NCI-H1092 treated with DMSO at 0.1 percent for 48 hours (cell line): Measurements from ENCODE around the gene IL17RE.
A peak's percentile ranks its signal among the peaks of the same experiment; 100 is the strongest.
"Not testable (repeated sequence)": the region's sequence is repeated elsewhere in the genome, so short reads cannot be mapped to it uniquely, and the experiment has no call there.

Experiments
- DNase-seq: peaks from one replicate; lab custom pipeline; 2025; lab: John Stamatoyannopoulos, UW

Gene IL17RE

DNA sequence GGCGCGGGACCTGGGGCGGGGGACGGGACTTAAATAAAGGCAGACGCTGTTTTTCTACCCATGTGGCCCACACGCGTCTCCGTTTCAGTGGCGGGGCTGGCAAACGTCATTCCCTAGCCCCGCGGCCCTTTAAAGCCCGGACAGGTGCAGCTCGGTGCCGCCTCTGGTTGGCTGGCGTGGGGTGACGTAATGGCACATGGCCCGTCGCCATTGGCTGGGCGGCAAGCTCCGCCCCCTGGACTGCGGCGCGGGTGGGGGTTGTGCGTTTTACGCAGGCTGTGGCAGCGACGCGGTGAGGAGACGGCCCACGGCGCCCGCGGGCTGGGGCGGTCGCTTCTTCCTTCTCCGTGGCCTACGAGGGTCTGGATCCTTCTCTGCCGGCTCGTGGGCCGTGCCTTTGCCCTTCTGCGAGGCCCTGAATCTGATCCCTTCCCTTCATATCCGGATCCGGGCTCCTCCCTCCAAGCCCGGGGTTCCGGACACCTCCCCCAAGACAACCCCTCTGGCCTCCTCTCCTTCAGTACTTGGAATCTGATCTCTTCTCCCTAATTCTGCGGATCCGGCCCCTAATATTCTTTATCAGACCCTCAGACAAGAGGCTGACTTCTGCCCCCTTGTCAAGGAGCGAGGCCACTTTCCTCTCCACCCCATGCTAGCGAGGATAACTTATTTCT, 31.1 kb downstream of the IL17RE start, which contains the start of gene CRELD1:
Gene CRELD1 (plus strand): TSS at position 274 of the 674 bp plus-strand sequence. CDS start 605 bp downstream, outside the sequence.
- peak; percentile 87 for DNase-seq

DNA sequence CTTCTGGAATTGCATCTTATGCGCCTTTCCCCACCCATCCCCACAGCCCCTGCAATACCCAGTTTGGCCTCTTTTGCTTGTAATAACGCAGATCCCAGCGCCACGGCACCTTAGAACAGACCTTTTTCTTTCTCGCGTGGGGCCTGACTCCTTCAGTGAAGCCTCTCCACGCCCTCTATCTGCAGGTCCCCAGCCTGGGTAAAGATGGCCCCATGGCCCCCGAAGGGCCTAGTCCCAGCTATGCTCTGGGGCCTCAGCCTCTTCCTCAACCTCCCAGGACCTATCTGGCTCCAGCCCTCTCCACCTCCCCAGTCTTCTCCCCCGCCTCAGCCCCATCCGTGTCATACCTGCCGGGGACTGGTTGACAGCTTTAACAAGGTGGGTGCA, 31.6 kb downstream of the IL17RE start:
- DNase-seq, result peak; percentile 25

DNA sequence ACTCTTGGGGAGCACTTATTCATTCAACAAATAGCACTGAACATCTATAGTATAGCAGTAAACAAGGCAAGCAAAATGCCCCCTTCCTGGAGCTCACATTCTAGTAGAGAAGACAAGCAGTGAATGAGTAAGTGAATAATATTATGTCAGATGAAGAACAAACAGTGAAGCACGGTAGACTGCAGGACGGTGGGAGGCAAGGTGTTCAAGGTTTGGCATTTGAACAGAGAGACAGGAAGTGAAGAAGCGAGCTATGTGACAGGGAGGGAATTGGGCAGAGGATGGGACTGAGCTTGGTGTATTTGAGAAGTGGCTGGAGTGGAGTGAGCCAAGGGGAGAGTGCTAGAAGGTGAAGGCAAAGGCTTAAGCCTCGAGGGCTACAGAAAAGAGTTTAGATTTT, 32.3 kb downstream of the IL17RE start:
- no peak for DNase-seq

DNA sequence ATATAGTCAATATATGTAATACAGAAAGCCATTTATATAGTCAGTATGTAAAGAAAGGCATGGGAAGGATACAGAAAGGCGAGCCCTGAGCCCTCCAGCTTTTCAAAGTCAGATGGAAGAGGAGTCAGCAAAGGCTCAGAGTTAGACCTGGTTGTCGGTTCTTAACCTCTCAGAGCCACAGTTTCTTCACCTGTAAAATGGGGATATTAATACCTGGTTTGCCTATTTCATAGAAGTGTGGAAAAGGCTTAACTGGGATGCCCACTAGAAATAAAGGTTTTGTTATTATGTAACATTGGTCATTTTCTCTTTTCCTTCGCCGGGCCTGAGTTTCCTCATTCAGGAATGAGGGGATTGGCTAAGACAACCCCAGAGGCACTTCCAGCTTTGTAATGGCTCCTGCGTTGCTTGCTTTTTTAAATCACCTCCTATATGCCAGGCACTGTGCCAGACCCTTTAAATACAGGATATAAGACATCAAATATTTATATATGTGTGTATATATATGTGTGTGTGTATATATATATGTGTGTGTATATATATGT, 33.4 kb downstream of the IL17RE start:
- no peak for DNase-seq

DNA sequence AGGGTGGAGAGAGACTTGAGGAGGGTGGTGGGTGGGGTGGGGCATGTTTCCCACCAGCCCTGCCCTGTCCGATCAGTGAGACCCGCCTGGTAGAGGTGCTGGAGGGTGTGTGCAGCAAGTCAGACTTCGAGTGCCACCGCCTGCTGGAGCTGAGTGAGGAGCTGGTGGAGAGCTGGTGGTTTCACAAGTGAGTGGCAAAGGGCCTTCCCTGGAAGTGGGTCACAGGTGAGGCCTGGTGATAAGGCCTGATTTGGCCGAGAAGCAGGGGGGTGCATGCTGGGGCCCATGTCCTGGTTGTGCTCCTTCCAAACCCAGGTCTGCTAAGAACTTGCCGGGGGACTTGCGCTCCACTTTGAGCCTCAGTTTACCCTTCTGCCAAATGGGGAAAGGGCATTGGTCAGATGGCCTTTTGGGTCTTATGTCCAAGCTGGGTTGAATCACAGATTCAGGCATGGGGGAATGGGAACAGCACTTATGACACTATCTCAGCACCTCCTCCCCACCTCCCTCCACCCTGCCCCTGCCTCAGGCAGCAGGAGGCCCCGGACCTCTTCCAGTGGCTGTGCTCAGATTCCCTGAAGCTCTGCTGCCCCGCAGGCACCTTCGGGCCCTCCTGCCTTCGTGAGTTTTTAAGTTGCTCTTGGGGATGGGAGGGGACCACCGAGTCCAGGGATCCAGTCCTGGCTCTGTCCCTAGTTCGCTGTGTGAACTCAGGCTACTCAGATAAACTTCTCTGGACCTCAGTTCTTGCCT, 35.0 kb downstream of the IL17RE start:
- DNase-seq, result no peak

DNA sequence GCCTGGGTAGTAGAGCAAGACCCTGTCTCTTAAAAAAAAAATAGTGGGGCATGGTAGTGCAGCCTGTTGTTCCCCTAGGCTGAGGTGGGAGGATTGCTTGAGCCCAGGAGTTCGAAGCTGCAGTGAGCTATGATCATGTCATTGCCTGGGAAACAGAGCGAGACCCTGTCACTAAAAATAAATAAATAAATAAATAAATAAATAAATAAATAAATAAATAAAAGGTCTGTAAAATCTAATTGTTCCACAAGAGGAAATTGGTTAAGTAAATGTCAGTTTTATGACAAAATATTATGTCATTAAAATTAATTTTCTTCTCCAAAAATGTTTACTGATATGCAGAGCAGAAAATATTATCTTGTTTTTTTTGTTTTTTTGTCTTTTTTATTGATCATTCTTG, 36.3 kb downstream of the IL17RE start:
- DNase-seq, result no peak

DNA sequence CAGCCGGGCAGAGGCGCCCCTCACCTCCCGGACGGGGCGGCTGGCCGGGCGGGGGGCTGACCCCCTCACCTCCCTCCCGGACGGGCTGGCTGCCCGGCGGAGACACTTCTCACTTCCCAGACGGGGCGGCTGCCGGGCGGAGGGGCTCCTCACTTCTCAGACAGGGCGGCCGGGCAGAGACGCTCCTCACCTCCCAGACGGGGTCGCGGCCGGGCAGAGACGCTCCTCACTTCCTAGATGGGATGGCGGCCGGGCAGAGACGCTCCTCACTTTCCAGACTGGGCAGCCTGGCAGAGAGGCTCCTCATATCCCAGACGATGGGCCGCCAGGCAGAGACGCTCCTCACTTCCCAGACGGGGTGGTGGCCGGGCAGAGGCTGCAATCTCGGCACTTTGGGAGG, 37.3 kb downstream of the IL17RE start:
- not testable (repeated sequence) for DNase-seq

DNA sequence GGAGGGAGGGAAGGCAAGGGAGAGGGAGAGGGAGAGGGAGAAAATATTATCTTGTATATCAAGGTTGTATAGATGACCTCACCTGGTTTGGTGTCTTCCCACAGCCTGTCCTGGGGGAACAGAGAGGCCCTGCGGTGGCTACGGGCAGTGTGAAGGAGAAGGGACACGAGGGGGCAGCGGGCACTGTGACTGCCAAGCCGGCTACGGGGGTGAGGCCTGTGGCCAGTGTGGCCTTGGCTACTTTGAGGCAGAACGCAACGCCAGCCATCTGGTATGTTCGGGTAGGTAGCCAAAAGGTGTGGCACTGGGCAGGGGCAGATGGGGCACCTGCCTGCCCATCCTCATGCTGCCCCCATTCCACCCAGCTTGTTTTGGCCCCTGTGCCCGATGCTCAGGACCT, 38.1 kb downstream of the IL17RE start:
- DNase-seq, result no peak

DNA sequence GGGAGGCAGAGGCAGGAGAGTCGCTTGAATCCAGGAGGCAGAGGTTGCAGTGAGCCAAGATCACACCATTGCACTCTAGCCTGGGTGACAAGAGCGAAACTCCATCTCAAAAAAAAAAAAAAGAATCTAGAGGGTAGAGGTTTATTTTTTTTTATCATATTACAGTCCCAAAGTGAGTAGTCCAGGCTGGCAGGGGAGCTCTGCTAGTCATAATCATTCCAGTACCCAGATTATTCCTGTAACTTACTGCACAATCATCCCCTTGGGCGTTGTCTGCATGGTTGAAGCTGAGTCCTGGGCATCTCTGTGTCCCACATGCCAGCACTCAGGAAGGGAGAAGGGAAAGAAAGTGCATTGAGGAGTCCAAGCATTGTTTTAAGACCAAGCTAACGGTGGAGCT, 39.5 kb downstream of the IL17RE start:
- no peak for DNase-seq

DNA sequence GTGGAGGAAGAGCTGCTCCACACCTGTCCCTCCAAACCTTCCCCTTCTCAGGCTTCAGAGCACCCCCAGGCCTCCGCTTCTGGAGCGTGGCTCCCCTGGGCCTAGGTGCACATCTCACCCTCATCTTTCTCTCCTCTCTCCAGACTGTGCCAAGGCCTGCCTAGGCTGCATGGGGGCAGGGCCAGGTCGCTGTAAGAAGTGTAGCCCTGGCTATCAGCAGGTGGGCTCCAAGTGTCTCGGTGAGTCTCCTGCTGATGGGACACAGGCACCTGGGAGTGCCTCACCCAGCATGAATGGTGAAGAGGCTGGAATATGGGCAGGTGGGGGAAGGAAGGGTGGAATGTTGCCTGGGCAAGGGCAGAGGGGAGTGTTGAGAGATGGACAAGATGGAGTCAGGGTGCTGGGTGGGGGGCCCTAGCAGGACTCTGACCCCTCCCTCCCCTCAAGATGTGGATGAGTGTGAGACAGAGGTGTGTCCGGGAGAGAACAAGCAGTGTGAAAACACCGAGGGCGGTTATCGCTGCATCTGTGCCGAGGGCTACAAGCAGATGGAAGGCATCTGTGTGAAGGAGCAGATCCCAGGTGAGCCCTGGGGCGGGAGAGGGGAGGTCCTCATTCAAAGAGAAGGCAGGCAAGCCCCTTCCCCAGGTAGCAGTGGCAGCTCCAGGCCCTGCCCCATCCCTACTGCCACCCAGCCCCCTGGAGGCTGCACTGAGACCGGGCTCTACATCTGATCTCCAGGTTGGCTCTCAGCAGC, 40.5 kb downstream of the IL17RE start:
- no peak for DNase-seq

DNA sequence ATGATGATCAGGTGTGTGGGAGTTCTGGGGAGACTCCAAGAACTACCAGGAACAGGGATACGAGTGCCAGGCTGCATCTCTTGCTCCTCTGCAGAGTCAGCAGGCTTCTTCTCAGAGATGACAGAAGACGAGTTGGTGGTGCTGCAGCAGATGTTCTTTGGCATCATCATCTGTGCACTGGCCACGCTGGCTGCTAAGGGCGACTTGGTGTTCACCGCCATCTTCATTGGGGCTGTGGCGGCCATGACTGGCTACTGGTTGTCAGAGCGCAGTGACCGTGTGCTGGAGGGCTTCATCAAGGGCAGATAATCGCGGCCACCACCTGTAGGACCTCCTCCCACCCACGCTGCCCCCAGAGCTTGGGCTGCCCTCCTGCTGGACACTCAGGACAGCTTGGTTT, 41.6 kb downstream of the IL17RE start:
- DNase-seq, result no peak

DNA sequence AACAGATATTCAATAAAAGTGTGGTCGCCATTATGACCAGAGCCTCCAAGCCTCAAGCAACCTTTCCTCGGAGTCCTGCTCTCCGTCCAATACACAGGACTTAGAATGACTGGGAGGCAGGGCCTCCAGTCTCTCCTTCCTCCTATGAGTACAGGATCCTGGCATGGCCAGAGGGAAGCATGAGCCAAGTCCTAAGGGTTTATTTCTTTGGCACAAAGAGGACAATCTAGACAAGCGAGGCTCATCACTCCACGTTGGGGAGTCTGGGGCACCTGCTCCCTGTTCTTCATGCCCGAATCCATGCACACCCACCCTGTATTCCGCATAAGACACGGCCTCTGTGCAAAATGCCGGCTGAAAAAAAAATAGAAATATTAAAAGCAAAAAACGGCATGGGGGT, 42.7 kb downstream of the IL17RE start:
- no peak for DNase-seq

DNA sequence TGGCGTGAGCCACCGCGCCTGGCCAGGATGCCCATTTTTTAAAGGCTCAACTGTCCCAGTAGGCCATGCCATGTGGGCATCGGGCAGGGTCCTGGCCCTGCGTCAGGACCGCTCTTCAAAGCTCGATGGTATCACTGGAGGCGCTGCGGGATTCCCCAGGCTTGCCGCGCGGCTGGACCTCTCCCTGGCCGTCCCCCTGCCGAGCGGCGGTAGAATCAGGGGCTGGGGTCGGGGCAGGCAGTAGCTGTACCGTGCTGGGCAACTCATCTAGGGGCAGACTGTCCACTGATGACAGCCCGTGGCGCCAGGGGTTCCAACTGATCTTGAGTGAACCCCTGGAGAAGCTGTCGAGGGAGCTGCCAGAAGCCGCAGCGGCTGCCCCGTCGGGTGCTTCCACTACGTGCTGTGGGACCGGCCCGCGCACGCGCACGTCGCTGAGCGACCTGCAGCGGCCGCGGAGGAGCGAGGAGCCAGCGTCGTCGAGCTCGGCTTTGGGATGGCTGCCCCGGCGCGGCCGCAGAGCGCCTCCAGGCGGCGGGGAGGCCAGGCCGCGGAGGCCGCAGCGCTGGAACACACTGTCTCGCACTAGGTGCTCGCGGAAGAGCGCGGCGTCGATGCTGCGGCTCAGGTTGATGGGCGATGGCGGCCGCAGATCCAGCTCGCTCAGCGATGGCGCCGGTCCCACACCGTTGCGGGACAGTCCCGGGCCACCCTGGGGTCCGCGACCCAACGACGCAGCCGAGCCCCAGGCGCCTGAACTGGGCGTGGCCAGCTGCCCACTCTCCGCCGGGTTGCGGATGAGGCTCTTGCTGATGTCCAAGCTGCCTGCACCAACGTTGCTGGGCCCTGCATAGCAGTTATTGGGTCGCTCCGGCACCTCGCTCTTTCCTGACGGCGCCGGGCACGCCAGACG, 43.7 kb downstream of the IL17RE start:
- DNase-seq, result peak; percentile 78

DNA sequence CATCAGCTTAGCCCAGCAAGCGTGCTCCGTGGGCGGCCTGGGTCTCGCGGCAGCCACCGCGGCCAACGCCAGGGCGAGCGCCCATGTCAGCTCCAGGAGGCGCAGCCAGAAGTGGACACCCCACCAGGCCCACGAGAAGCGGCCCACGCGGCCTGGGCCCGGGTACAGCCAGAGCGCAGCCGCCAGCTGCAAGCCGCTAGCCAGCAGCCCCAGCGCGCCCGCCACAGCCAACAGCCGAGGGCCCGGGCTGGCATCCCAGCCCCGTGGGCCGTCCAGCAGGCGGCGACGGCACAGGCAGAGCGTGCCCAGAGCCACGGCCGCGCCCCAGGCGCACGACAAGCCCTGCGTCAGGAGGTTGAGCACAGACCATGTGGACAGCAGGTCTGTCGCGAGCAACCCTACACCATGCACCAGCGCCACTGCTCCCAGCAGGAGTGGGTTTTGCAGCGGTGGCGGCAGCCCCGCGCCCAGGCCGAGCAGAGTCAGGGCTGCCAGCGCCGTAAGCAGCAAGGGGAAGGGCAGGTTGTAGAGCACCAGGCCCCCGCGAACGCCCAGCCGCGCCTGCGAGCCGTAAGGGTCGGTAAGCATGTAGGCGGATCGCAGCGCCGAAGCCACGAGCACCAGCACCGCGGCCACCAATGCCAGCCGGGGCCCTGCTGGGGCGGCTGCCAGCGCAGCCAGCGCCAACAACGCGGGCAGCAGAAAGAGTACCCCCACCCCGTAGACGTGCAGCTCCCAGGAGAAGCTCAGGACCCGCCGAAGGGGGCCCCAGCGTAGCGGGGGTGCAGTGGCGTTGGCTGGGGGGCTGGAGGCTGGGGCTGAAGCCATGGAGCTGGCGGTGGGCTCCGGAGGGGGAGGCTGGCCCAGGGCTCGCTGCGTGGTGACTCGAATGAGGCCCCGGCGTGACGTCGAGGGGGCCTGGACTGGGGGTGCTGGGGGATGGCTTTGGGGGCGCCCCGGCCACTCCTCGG, 44.7 kb downstream of the IL17RE start:
- DNase-seq, result peak; percentile 33

DNA sequence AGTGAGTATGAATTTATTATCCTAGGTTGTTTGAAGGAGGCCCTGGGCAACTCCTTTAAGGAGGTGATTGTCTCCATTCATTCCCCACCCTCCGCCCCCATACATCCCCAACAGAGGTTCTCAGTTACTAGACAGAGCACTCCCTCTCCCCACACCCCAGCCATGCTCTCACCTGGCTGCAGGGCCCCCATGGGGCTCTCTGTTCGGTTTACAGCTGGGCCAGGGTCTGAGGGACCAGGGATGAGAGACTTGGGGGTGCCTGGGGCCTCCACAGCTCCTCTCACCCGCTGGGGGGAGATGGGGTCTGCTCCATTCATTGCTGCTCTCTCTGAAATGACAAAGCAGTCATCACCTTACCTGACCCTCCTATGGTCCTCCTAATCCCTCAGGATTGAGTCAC, 45.9 kb downstream of the IL17RE start:
- no peak for DNase-seq

DNA sequence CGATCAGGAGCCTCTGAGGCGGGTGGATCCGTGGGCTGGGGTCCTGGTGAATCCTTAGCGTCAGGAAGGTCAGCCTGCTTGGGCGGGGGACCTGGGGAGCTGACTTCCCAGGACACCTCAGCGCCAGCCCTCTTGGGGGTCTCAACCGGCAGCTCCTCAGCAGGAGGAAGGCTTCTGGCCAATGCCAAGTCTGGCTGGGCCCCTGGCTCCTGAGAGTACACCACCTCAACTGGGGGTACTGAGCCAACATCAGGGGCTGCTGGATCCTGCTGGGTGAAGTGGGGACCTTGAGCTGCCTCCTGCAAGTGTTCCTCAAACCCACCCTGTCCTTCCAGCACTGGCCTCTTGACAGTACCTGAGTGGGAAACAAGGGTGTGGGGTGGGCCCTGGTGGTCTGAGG, 46.5 kb downstream of the IL17RE start:
- no peak for DNase-seq

DNA sequence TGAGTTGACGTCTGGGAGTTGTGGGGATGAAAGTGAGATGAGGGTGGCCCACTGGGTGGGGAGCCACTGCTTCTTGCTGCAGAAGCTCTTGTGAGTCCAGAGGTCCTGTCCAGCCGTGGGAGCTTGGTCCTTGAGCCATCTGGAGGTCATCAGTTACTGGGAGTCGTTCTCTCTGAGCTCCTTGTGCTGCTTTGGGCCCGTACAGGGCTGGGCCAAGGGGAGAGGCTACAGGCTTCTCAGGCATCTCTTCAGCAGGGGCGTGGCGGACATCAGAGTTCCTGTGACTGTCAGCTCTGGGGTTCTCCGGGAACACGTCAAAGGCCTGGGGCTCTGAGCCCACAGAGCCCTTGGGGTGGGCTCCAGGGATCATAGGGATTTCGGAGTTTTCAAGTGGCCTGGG, 47.0 kb downstream of the IL17RE start:
- DNase-seq, result no peak

DNA sequence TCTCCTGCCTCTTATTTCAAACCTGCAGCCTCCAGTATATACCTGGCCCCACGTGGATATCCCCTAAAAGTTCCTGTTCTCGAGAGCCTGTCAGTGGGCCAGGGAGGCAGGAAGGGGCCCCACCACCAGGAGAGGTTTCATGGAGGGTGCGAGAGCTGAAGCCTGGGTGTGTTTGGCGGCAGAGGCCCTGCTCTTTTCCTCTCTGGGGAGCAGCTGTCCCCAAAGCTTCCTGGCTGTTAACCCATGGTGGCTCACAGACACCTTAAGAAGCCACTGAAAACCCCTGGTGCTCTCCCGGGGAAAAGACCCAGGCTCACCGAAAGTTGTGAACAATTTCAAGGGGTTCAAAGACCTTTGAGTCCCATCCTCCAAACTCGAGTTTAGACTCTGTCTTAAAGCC, 48.5 kb downstream of the IL17RE start:
- DNase-seq, result no peak

DNA sequence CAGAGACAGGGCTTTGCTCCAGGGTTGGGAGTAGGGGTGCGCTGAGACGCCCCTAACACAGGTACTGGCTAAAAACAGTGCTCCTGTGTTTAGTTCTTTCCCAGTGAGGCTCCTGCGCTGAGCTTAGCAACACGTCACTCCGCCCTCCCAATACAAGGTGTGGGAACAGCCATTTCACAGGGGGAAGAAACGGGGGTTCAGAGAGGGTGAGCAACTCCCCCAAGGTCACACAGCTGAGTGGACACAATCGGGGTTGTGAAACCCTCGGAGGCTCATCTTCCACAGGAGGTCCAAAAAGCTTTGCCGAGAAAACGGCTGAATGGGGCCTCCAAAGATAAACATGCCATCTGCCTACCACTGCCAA, 48.9 kb downstream of the IL17RE start:
- no peak for DNase-seq
